ENCODE data around the gene RPRML. TPM values are rescaled to one million over a fixed set of nuclear protein-coding genes. Genes with fewer than 3 reads are reported as not detected.

The RPRML gene
- total RNA-seq, 1 donor from 2014 or later = not detected

- no peak overlapping the region for H3K4me3 Mint-ChIP-seq (ENCODE audit: low read depth)
- H3K4me1 Mint-ChIP-seq (ENCODE audit: low read depth) = no peaks in the 10 kb centered on the region
- H3K9me3 Mint-ChIP-seq = no peaks in the 10 kb centered on the region
- intact Hi-C loops (cut with micrococcal nuclease) = no loop called here
- H3K27ac Mint-ChIP-seq = no peak overlapping the region
- no peak for DNase-seq (ENCODE audit: low spot score)
- no peaks in the 10 kb centered on the region for H3K27me3 Mint-ChIP-seq (ENCODE audit: low read depth)
- H3K36me3 Mint-ChIP-seq (ENCODE audit: low read depth) = peaks cover 4% of the 10 kb centered on the region
Measured at GRCh38 chr17:46949291-46950174, 29.5 kb downstream of the RPRML start.

GRCh38 chr17:46948544-46948943, 30.5 kb downstream of the RPRML start:
- Mint-ChIP-seq H3K27ac (no peak overlapping the region), H3K36me3 (ENCODE audit: low read depth) (peaks cover 4% of the 10 kb centered on the region), H3K27me3 (ENCODE audit: low read depth) (no peaks in the 10 kb centered on the region), H3K9me3 (no peaks in the 10 kb centered on the region), H3K4me1 (ENCODE audit: low read depth) (peaks cover under 1% of the 10 kb centered on the region), H3K4me3 (ENCODE audit: low read depth) (no peak overlapping the region)
- intact Hi-C loops (cut with micrococcal nuclease) = no loop called here
- DNase-seq (ENCODE audit: low spot score) = no peak

- intact Hi-C loops (cut with micrococcal nuclease) = no loop called here
- DNase-seq (ENCODE audit: low spot score) = no peak
- Mint-ChIP-seq H3K9me3 (no peaks in the 10 kb centered on the region), H3K27ac (no peak overlapping the region), H3K4me3 (ENCODE audit: low read depth) (no peak overlapping the region), H3K4me1 (ENCODE audit: low read depth) (peaks cover 8% of the 10 kb centered on the region), H3K27me3 (ENCODE audit: low read depth) (no peaks in the 10 kb centered on the region), H3K36me3 (ENCODE audit: low read depth) (no peaks in the 10 kb centered on the region)
Measured at GRCh38 chr17:46947216-46947615, 31.8 kb downstream of the RPRML start.

- Mint-ChIP-seq H3K27me3 (ENCODE audit: low read depth) (no peaks in the 10 kb centered on the region), H3K36me3 (ENCODE audit: low read depth) (peaks cover 12% of the 10 kb centered on the region), H3K9me3 (no peaks in the 10 kb centered on the region), H3K27ac (no peak overlapping the region), H3K4me1 (ENCODE audit: low read depth) (peaks cover 8% of the 10 kb centered on the region), H3K4me3 (ENCODE audit: low read depth) (no peak overlapping the region)
- no peak for DNase-seq (ENCODE audit: low spot score)
- intact Hi-C loops (cut with micrococcal nuclease) = loop anchor here (5.0 kb wide), 1 partner anchor 103 kb away; no protein-coding TSS in a partner anchor
Measured at GRCh38 chr17:46944931-46945330, 34.1 kb downstream of the RPRML start.

- H3K4me1 Mint-ChIP-seq (ENCODE audit: low read depth) = peaks cover 8% of the 10 kb centered on the region
- H3K27me3 Mint-ChIP-seq (ENCODE audit: low read depth) = no peaks in the 10 kb centered on the region
- no peak overlapping the region for H3K4me3 Mint-ChIP-seq (ENCODE audit: low read depth)
- intact Hi-C loops (cut with micrococcal nuclease) = loop anchor here (2.0 to 5.0 kb wide), 2 partner anchors 57 to 101 kb away; no protein-coding TSS in a partner anchor
- no peak for DNase-seq (ENCODE audit: low spot score)
- peaks cover 24% of the 10 kb centered on the region for H3K36me3 Mint-ChIP-seq (ENCODE audit: low read depth)
- H3K27ac Mint-ChIP-seq = no peak overlapping the region
- no peaks in the 10 kb centered on the region for H3K9me3 Mint-ChIP-seq
Measured at GRCh38 chr17:46943501-46944393, 35.3 kb downstream of the RPRML start.

- Mint-ChIP-seq H3K4me1 (ENCODE audit: low read depth) (peaks cover 8% of the 10 kb centered on the region), H3K27me3 (ENCODE audit: low read depth) (no peaks in the 10 kb centered on the region), H3K27ac (no peak overlapping the region), H3K36me3 (ENCODE audit: low read depth) (peaks cover 29% of the 10 kb centered on the region), H3K4me3 (ENCODE audit: low read depth) (no peak overlapping the region), H3K9me3 (no peaks in the 10 kb centered on the region)
- intact Hi-C loops (cut with micrococcal nuclease) = loop anchor here (2.0 to 5.0 kb wide), 2 partner anchors 58 to 101 kb away; no protein-coding TSS in a partner anchor
- DNase-seq (ENCODE audit: low spot score) = no peak
Measured at GRCh38 chr17:46943218-46943500, 35.9 kb downstream of the RPRML start.

GRCh38 chr17:46942441-46943217, 36.4 kb downstream of the RPRML start:
- Mint-ChIP-seq H3K27ac (no peak overlapping the region), H3K4me3 (ENCODE audit: low read depth) (no peak overlapping the region), H3K4me1 (ENCODE audit: low read depth) (peaks cover 8% of the 10 kb centered on the region), H3K9me3 (no peaks in the 10 kb centered on the region), H3K27me3 (ENCODE audit: low read depth) (no peaks in the 10 kb centered on the region), H3K36me3 (ENCODE audit: low read depth) (peaks cover 31% of the 10 kb centered on the region)
- intact Hi-C loops (cut with micrococcal nuclease) = loop anchor here (2.0 to 5.0 kb wide), 2 partner anchors 58 to 100 kb away; no protein-coding TSS in a partner anchor
- DNase-seq (ENCODE audit: low spot score) = no peak

GRCh38 chr17:46940692-46941404, 38.2 kb downstream of the RPRML start:
- peak overlapping the region; percentile 24 for H3K27ac Mint-ChIP-seq
- intact Hi-C loops (cut with micrococcal nuclease) = loop anchor here (5.0 kb wide), 1 partner anchor 99 kb away; no protein-coding TSS in a partner anchor
- H3K9me3 Mint-ChIP-seq = no peaks in the 10 kb centered on the region

GRCh38 chr17:46935658-46936266, 43.3 kb downstream of the RPRML start:
- Mint-ChIP-seq H3K27ac (no peak overlapping the region), H3K4me3 (ENCODE audit: low read depth) (no peak overlapping the region)

More at GRCh38 chr17:46940692-46941404, 38.2 kb downstream of the RPRML start:
- Mint-ChIP-seq H3K4me1 (ENCODE audit: low read depth) (peaks cover 8% of the 10 kb centered on the region), H3K27me3 (ENCODE audit: low read depth) (no peaks in the 10 kb centered on the region), H3K4me3 (ENCODE audit: low read depth) (no peak overlapping the region), H3K36me3 (ENCODE audit: low read depth) (peaks cover 48% of the 10 kb centered on the region)
- DNase-seq (ENCODE audit: low spot score) = peak; percentile 60

GRCh38 chr17:46931596-46931995, 47.5 kb downstream of the RPRML start:
- no peak overlapping the region for H3K27ac Mint-ChIP-seq
- H3K36me3 Mint-ChIP-seq (ENCODE audit: low read depth) = peaks cover 76% of the 10 kb centered on the region
- peaks cover 18% of the 10 kb centered on the region for H3K4me1 Mint-ChIP-seq (ENCODE audit: low read depth)
- H3K27me3 Mint-ChIP-seq (ENCODE audit: low read depth) = no peaks in the 10 kb centered on the region
- no peak overlapping the region for H3K4me3 Mint-ChIP-seq (ENCODE audit: low read depth)
- H3K9me3 Mint-ChIP-seq = no peaks in the 10 kb centered on the region
- no peak for DNase-seq (ENCODE audit: low spot score)
- intact Hi-C loops (cut with micrococcal nuclease) = no loop called here

More at GRCh38 chr17:46935658-46936266, 43.3 kb downstream of the RPRML start:
- H3K9me3 Mint-ChIP-seq = no peaks in the 10 kb centered on the region
- no peak for DNase-seq (ENCODE audit: low spot score)
- intact Hi-C loops (cut with micrococcal nuclease) = no loop called here
- H3K27me3 Mint-ChIP-seq (ENCODE audit: low read depth) = no peaks in the 10 kb centered on the region
- peaks cover 92% of the 10 kb centered on the region for H3K36me3 Mint-ChIP-seq (ENCODE audit: low read depth)
- H3K4me1 Mint-ChIP-seq (ENCODE audit: low read depth) = no peaks in the 10 kb centered on the region

- Mint-ChIP-seq H3K9me3 (no peaks in the 10 kb centered on the region), H3K4me3 (ENCODE audit: low read depth) (no peak overlapping the region), H3K27me3 (ENCODE audit: low read depth) (no peaks in the 10 kb centered on the region), H3K36me3 (ENCODE audit: low read depth) (peaks cover 71% of the 10 kb centered on the region), H3K27ac (no peak overlapping the region), H3K4me1 (ENCODE audit: low read depth) (peaks cover 31% of the 10 kb centered on the region)
- DNase-seq (ENCODE audit: low spot score) = no peak
- intact Hi-C loops (cut with micrococcal nuclease) = no loop called here
Measured at GRCh38 chr17:46930051-46930450, 49.0 kb downstream of the RPRML start.

Data from activated T-helper 2 cell treated with anti-CD3 and anti-CD28 coated beads, Interferon-gamma antibody, Interleukin-2, Interleukin-4, amounts not matched to agents 10 μg/mL and 5 μg/mL and 100 μg/mL, durations not matched to agents 14 hours and 24 hours and 36 hours (primary cell).